Smooth muscle cell (in vitro differentiated cells): ENCODE results near the gene OR5K3. TPM values are rescaled to one million over a fixed set of nuclear protein-coding genes. Genes with fewer than 3 reads are reported as not detected.

ENCODE experiments used
- DNase-seq: peaks from one replicate; lab custom pipeline; 2025; ENCODE audit not compliant: unreplicated experiment; lab: John Stamatoyannopoulos, UW
- H2AFZ ChIP-seq: fragments of 200-600 bp; sonication (generic); 2 replicates; pipeline ENCODE4 v1.6.0; 2016; ENCODE audit warnings: antibody characterized with exemption, low read depth, mild to moderate bottlenecking
- H3F3A ChIP-seq: fragments of 200-600 bp; sonication (generic); 2 replicates; pipeline ENCODE4 v1.6.0; 2017; ENCODE audit warnings: antibody characterized with exemption, low read depth
- H3K27ac ChIP-seq: fragments of 200-600 bp; sonication (generic); 2 replicates; pipeline ENCODE4 v1.5.1; 2016; ENCODE audit warnings: low read depth, mild to moderate bottlenecking
- H3K27me3 ChIP-seq: fragments of 200-600 bp; sonication (generic); 2 replicates; pipeline ENCODE4 v1.6.1; 2016; ENCODE audit warnings: low read depth, mild to moderate bottlenecking
- H3K36me3 ChIP-seq: fragments of 200-600 bp; sonication (generic); 2 replicates; pipeline ENCODE4 v1.5.1; 2016; ENCODE audit warnings: low read depth
- H3K4me1 ChIP-seq: fragments of 200-600 bp; sonication (generic); 2 replicates; pipeline ENCODE4 v1.5.1; 2016; ENCODE audit warnings: low read depth
- H3K4me2 ChIP-seq: fragments of 200-600 bp; sonication (generic); 2 replicates; pipeline ENCODE4 v1.6.0; 2016; ENCODE audit warnings: mild to moderate bottlenecking
- H3K4me3 ChIP-seq: fragments of 200-600 bp; sonication (generic); 2 replicates; pipeline ENCODE4 v1.5.1; 2016; ENCODE audit warnings: mild to moderate bottlenecking
- H3K79me2 ChIP-seq: fragments of 200-600 bp; sonication (generic); 2 replicates; pipeline ENCODE4 v1.6.0; 2016; ENCODE audit warnings: low read depth, mild to moderate bottlenecking
- H3K9ac ChIP-seq: fragments of 200-600 bp; sonication (generic); 2 replicates; pipeline ENCODE4 v1.6.0; 2016; ENCODE audit warnings: low read depth
- H3K9me3 ChIP-seq: fragments of 200-600 bp; sonication (generic); replicated peaks from 2 replicates; pipeline ENCODE4 v1.5.1; 2016; ENCODE audit warnings: low read depth
- H4K20me1 ChIP-seq: fragments of 200-600 bp; sonication (generic); 2 replicates; pipeline ENCODE4 v1.6.0; 2016; ENCODE audit warnings: low read depth
- WGBS: methylation state at CpG from one replicate; pipeline ENCODE4 v1.1.7; 2016; ENCODE audit warnings: low lambda C conversion rate; 5-methylcytosine and 5-hydroxymethylcytosine counted together
- polyA plus RNA-seq: library from polyadenylated mRNA; unstranded; fragments of >200 nt; fragmentation: Nextera tagmentation; extraction: Ambion mirVana; gene quantifications from 2 replicates; pipeline ENCODE4 v1.2.1, GENCODE V29; 2016
- total RNA-seq: library from RNA; depleted of rRNA; stranded (reverse); fragments of >200 nt; gene quantifications from 2 replicates; pipeline ENCODE4 v1.2.3, GENCODE V29; 2014
- TF ChIP-seq, protein P1 (sequence below): fragments of 200-600 bp; sonication (generic); IDR thresholded peaks from 2 replicates; pipeline ENCODE4 v1.5.1; 2017; ENCODE audit warnings: borderline replicate concordance, mild to moderate bottlenecking, antibody characterized with exemption; ENCODE audit not compliant: insufficient read depth, poor library complexity, severe bottlenecking

Gene OR5K3
- total and polyA plus RNA-seq, 2 experiments from 2014 or later = not detected

DNA sequence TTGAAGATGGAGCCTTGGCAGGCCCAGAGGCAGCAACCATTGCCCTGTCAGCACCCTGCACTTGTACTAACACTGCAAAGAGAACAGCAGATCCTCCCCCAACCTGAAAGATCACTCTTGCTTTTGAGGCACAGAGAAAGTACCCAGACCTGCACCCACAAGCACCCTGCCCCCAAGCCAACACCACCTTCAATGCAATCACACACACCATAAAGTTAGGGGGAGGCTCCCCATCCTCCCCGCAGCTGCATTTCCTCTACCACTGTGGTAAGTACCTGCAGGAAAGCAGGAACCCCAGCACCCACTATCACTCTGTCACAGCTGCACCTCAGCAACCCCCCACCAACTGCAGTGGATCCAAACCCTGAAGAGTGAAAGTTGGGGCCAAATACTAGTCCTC lies 12.0 kb downstream of the OR5K3 start:
- H3F3A ChIP-seq = no peaks in the 10 kb centered on the region
- no peak overlapping the region for H3K27ac ChIP-seq
- TF ChIP-seq, protein P1, sequence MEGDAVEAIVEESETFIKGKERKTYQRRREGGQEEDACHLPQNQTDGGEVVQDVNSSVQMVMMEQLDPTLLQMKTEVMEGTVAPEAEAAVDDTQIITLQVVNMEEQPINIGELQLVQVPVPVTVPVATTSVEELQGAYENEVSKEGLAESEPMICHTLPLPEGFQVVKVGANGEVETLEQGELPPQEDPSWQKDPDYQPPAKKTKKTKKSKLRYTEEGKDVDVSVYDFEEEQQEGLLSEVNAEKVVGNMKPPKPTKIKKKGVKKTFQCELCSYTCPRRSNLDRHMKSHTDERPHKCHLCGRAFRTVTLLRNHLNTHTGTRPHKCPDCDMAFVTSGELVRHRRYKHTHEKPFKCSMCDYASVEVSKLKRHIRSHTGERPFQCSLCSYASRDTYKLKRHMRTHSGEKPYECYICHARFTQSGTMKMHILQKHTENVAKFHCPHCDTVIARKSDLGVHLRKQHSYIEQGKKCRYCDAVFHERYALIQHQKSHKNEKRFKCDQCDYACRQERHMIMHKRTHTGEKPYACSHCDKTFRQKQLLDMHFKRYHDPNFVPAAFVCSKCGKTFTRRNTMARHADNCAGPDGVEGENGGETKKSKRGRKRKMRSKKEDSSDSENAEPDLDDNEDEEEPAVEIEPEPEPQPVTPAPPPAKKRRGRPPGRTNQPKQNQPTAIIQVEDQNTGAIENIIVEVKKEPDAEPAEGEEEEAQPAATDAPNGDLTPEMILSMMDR = no peak
- no peak overlapping the region for H2AFZ ChIP-seq
- H3K4me2 ChIP-seq = no peak overlapping the region
- DNase-seq = no peak
- H3K9me3 ChIP-seq = peaks cover 9% of the 10 kb centered on the region
- H3K4me1 ChIP-seq = no peaks in the 10 kb centered on the region
- no peak overlapping the region for H3K4me3 ChIP-seq
- H3K79me2 ChIP-seq = no peaks in the 10 kb centered on the region
- no peaks in the 10 kb centered on the region for H3K36me3 ChIP-seq
- H3K9ac ChIP-seq = no peak overlapping the region
- H3K27me3 ChIP-seq = no peaks in the 10 kb centered on the region
- WGBS = 100% methylated on average over 1 of the region's 1 CpG
- no peaks in the 10 kb centered on the region for H4K20me1 ChIP-seq

DNA sequence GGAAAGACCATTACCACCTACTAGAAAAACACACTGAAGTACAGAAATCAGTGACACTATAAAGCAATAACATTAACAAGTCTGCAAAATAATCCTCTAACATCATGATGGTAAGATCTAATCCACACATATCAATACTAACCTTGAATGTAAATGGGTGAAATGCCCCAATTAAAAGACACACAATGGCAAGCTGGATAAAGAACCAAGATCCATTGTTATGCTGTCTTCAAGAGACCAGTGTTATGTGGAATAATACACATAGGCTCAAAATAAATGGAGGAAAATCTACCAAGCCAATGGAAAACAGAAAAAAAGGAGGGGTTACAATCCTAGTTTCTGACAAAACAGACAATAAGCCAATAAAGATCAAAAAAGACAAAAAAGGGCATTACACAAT lies 13.5 kb downstream of the OR5K3 start:
- TF ChIP-seq, protein P1 = no peak
- Histone ChIP-seq H4K20me1 (no peaks in the 10 kb centered on the region), H3K9me3 (peaks cover 9% of the 10 kb centered on the region), H3K36me3 (no peaks in the 10 kb centered on the region), H3K4me2 (no peak overlapping the region), H3K79me2 (no peaks in the 10 kb centered on the region), H3K4me1 (no peaks in the 10 kb centered on the region), H3K9ac (no peak overlapping the region), H3K27ac (no peak overlapping the region), H2AFZ (no peak overlapping the region), H3K4me3 (no peak overlapping the region), H3K27me3 (no peaks in the 10 kb centered on the region), H3F3A (no peaks in the 10 kb centered on the region)
- no peak for DNase-seq

DNA sequence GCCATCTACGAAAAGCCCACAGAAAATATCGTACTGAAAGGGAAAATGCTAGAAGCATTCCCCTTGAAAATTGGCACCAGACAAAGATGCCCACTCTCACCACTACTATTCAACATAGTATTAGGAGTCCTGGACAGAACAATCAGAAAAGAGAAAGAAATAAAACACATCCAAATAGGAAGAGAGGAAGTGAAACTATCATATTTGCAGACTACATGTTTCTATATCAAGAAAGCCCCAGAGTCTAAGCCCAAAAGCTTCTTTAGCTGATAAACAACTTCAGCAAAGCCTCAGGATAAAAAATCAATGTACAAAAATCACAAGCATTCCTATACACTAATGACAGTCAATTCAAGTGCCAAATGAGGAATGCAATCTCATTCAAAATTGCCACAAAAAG lies 15.6 kb downstream of the OR5K3 start:
- 93% methylated on average over 2 of the region's 2 CpGs for WGBS
- Histone ChIP-seq H3K4me1 (no peaks in the 10 kb centered on the region), H3K4me2 (no peak overlapping the region), H4K20me1 (no peaks in the 10 kb centered on the region), H3F3A (no peaks in the 10 kb centered on the region), H3K36me3 (no peaks in the 10 kb centered on the region), H3K27me3 (no peaks in the 10 kb centered on the region), H3K9ac (no peak overlapping the region), H2AFZ (no peak overlapping the region), H3K27ac (no peak overlapping the region), H3K9me3 (peaks cover 9% of the 10 kb centered on the region), H3K79me2 (no peaks in the 10 kb centered on the region), H3K4me3 (no peak overlapping the region)
- no peak for DNase-seq
- TF ChIP-seq, protein P1 = no peak

DNA sequence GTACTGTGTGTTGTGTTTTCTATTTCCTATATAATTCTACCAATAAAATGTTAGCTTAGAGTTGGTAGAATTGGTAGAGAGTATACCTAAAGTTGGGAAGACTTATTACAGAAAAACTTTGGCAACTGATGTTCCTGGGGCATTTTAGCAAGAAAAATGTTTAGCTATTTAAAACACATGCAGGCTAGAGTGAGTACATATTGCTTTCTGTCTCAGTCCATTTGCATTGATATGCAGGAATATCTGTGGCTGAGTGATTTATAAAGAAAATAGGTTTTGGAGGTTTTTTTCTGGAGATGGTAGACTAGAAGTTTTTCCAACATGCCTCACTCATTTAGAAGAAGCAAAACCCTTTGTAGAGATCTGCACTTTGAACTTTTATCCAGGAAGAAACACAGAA lies 42.1 kb downstream of the OR5K3 start:
- no peaks in the 10 kb centered on the region for H3K27me3 ChIP-seq
- no peaks in the 10 kb centered on the region for H3K4me1 ChIP-seq
- no peak overlapping the region for H2AFZ ChIP-seq
- DNase-seq = no peak
- H3K36me3 ChIP-seq = no peaks in the 10 kb centered on the region
- H3K9me3 ChIP-seq = no peaks in the 10 kb centered on the region
- no peak overlapping the region for H3K4me2 ChIP-seq
- H3K4me3 ChIP-seq = no peak overlapping the region
- no peaks in the 10 kb centered on the region for H4K20me1 ChIP-seq
- H3K79me2 ChIP-seq = no peaks in the 10 kb centered on the region
- no peak overlapping the region for H3K9ac ChIP-seq
- TF ChIP-seq, protein P1 = no peak
- H3F3A ChIP-seq = no peaks in the 10 kb centered on the region
- H3K27ac ChIP-seq = no peak overlapping the region
